CD4-positive, alpha-beta T cell treated with Interleukin-4 for 4 hours (primary cell): ENCODE measurements around the gene ZFP64.
A peak's percentile ranks its signal among the peaks of the same experiment; 100 is the strongest.
"Not testable (repeated sequence)": the region's sequence is repeated elsewhere in the genome, so short reads cannot be mapped to it uniquely, and the experiment has no call there.

Experiments used
- DNase-seq: peaks from one replicate; pipeline ENCODE4 v3.0.0-alpha.2; 2020

The ZFP64 gene

GRCh38 chr20:52152921-52153320 is 38.7 kb downstream of the ZFP64 start:
- DNase-seq, result no peak

- no peak for DNase-seq
These were observed 39.2 kb downstream of the ZFP64 start for GRCh38 chr20:52152416-52152815.

- peak; percentile 50 for DNase-seq
These were observed 40.9 kb downstream of the ZFP64 start for GRCh38 chr20:52150440-52151258.

GRCh38 chr20:52145587-52145986 is 46.0 kb downstream of the ZFP64 start:
- DNase-seq, result no peak

GRCh38 chr20:52143277-52143676 is 48.3 kb downstream of the ZFP64 start:
- no peak for DNase-seq

- DNase-seq, result no peak
These were observed 48.8 kb downstream of the ZFP64 start for GRCh38 chr20:52142757-52143156.

GRCh38 chr20:52139986-52140385 is 51.6 kb downstream of the ZFP64 start:
- no peak for DNase-seq

GRCh38 chr20:52137850-52138249 is 53.7 kb downstream of the ZFP64 start:
- DNase-seq, result no peak

GRCh38 chr20:52133714-52134113 is 57.9 kb downstream of the ZFP64 start:
- DNase-seq, result not testable (repeated sequence)

GRCh38 chr20:52132337-52132736 is 59.2 kb downstream of the ZFP64 start:
- DNase-seq, result no peak

- DNase-seq, result no peak
These were observed 60.4 kb downstream of the ZFP64 start for GRCh38 chr20:52131048-52131643.

GRCh38 chr20:52130406-52130805 is 61.2 kb downstream of the ZFP64 start:
- DNase-seq, result no peak

- DNase-seq, result no peak
These were observed 62.0 kb downstream of the ZFP64 start for GRCh38 chr20:52129611-52130010.

GRCh38 chr20:52127309-52127708 is 64.3 kb downstream of the ZFP64 start:
- DNase-seq, result no peak

- DNase-seq, result no peak
These were observed 66.8 kb downstream of the ZFP64 start for GRCh38 chr20:52124821-52125220.

GRCh38 chr20:52118696-52119095 is 72.9 kb downstream of the ZFP64 start:
- DNase-seq, result no peak

GRCh38 chr20:52118016-52118623 is 73.5 kb downstream of the ZFP64 start:
- DNase-seq, result no peak

- DNase-seq, result no peak
These were observed 81.1 kb downstream of the ZFP64 start for GRCh38 chr20:52110456-52110855.

- no peak for DNase-seq
These were observed 85.8 kb downstream of the ZFP64 start for GRCh38 chr20:52105442-52106422.

- DNase-seq, result no peak
These were observed 86.8 kb downstream of the ZFP64 start for GRCh38 chr20:52104546-52105441.

- DNase-seq, result no peak
These were observed 87.5 kb downstream of the ZFP64 start for GRCh38 chr20:52103913-52104545.
